ENCODE data around the gene SNED1. TPM values are rescaled to one million over a fixed set of nuclear protein-coding genes. Genes with fewer than 3 reads are reported as not detected.
A peak's percentile ranks its signal among the peaks of the same experiment; 100 is the strongest.

The SNED1 gene
- total and polyA plus RNA-seq, 2 donors (not counting 1 experiment from before 2014, with no cell fraction given), result 27.2 to 39.5 TPM

DNA sequence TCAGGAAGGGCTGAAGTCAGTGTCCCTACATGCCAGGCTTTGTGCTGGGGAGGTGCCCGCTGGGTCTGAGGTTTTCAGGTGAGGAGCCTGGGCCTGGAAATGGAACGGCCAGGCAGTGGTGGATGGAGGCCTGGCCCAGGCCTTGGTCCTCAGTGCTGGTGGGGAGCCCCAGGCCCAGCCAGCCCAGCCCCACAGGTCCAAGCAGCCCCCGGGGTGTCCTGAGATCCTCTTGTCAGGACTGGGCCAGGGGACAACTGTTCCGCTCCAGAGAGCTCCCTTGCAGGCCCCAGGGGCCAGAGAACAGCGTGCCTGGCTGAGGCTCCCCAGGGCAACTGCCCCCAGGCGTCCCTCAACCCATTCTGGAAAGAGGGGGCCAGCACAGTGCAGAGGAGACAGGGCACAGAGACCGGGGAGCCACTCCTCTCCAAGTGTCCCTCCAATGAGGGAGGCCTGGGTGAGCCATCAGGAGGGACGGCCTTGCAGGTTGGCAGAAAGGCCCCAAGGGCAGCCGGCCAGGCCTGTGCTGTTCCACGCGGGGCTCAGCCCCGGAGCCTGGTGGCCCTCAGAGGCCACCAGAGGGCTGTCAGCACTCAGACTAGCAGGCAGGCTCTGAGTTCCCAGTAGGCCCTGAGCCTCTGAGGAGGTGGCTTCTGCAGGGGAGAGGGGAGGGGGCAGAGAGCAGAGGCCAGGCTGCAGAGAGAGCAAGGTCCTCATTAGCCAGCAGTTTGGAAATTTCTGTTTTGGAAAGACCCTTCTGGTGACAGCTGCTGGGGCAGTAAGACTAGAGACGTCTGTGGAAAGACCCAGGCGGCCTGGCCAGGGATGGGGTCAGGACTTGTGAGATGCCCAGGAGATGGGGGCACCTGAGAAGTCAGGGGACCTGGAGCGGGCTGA is 29.4 kb upstream of the SNED1 start:
- no peaks in the 10 kb centered on the region for H4K20me1 ChIP-seq (ENCODE audit: control insufficient read depth, extremely low read depth, insufficient read depth, low read length)
- H3K27ac ChIP-seq (ENCODE audit: insufficient read depth, low read length), result no peak overlapping the region
- H3K36me3 ChIP-seq (ENCODE audit: control insufficient read depth, insufficient read depth, low read length), result no peaks in the 10 kb centered on the region
- TF ChIP-seq, protein P1, sequence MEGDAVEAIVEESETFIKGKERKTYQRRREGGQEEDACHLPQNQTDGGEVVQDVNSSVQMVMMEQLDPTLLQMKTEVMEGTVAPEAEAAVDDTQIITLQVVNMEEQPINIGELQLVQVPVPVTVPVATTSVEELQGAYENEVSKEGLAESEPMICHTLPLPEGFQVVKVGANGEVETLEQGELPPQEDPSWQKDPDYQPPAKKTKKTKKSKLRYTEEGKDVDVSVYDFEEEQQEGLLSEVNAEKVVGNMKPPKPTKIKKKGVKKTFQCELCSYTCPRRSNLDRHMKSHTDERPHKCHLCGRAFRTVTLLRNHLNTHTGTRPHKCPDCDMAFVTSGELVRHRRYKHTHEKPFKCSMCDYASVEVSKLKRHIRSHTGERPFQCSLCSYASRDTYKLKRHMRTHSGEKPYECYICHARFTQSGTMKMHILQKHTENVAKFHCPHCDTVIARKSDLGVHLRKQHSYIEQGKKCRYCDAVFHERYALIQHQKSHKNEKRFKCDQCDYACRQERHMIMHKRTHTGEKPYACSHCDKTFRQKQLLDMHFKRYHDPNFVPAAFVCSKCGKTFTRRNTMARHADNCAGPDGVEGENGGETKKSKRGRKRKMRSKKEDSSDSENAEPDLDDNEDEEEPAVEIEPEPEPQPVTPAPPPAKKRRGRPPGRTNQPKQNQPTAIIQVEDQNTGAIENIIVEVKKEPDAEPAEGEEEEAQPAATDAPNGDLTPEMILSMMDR (conservative IDR thresholded peaks at IDR 0.05 in 1 of 2, IDR thresholded peaks at IDR 0.05 in 1 of 2; ENCODE audit: low read depth in 1 of 2, low read length in 2 of 2), result no peak
- no peak for TF ChIP-seq EZH2 (IDR thresholded peaks at IDR 0.05; ENCODE audit: low read length, missing control alignments)
- H3K4me1 ChIP-seq (ENCODE audit: control insufficient read depth, extremely low read depth, insufficient read depth, low read length), result peaks cover 2% of the 10 kb centered on the region
- H3K9ac ChIP-seq (ENCODE audit: insufficient read depth, low read length), result no peak overlapping the region
- H3K4me2 ChIP-seq (ENCODE audit: extremely low read depth, insufficient read depth, low read length), result no peak overlapping the region
- no peaks in the 10 kb centered on the region for H3K9me3 ChIP-seq (ENCODE audit: control insufficient read depth, insufficient read depth, low read depth, low read length)
- no peak overlapping the region for H3K4me3 ChIP-seq (replicated peaks in 1 of 4; ENCODE audit: control extremely low read depth in 1 of 4, insufficient read depth in 1 of 4, low read depth in 3 of 4, low read length in 4 of 4)
- H3K27me3 ChIP-seq (ENCODE audit: control insufficient read depth, insufficient read depth, low read length), result no peaks in the 10 kb centered on the region
- no peaks in the 10 kb centered on the region for H3K79me2 ChIP-seq (ENCODE audit: control insufficient read depth, insufficient read depth, low read length)
- DNase-seq (ENCODE audit: low read depth in 2 of 2), result no peak
- no peak overlapping the region for H2AFZ ChIP-seq (ENCODE audit: low read length)

DNA sequence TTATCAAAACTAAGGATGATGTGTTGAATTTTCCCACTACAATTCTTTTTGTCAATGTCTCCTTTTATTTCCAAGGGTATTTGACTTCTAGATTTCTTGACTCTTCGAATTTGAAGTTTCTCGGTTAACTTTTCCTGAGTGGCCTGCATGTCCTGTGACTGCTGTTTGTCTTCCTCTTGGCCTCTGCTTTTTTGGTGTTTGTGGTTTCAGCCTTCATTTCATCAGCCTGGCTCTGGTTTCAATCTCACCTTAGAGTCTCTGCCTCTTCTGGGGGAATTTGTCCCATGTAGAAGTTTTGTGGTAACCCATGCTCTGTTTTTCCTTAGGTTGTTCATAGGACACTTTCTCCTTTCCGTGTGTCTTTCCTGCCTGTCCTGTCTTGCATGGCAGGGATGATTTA is 28.3 kb upstream of the SNED1 start:
- Histone ChIP-seq H4K20me1 (ENCODE audit: control insufficient read depth, extremely low read depth, insufficient read depth, low read length) (no peaks in the 10 kb centered on the region), H3K4me3 (replicated peaks in 1 of 4; ENCODE audit: control extremely low read depth in 1 of 4, insufficient read depth in 1 of 4, low read depth in 3 of 4, low read length in 4 of 4) (no peak overlapping the region), H3K79me2 (ENCODE audit: control insufficient read depth, insufficient read depth, low read length) (no peaks in the 10 kb centered on the region), H3K4me1 (ENCODE audit: control insufficient read depth, extremely low read depth, insufficient read depth, low read length) (peaks cover 4% of the 10 kb centered on the region), H3K36me3 (ENCODE audit: control insufficient read depth, insufficient read depth, low read length) (no peaks in the 10 kb centered on the region), H3K27ac (ENCODE audit: insufficient read depth, low read length) (no peak overlapping the region), H3K9ac (ENCODE audit: insufficient read depth, low read length) (no peak overlapping the region), H3K4me2 (ENCODE audit: extremely low read depth, insufficient read depth, low read length) (no peak overlapping the region), H3K27me3 (ENCODE audit: control insufficient read depth, insufficient read depth, low read length) (no peaks in the 10 kb centered on the region), H3K9me3 (ENCODE audit: control insufficient read depth, insufficient read depth, low read depth, low read length) (no peaks in the 10 kb centered on the region), H2AFZ (ENCODE audit: low read length) (no peak overlapping the region)
- DNase-seq (ENCODE audit: low read depth in 2 of 2), result peak in 1 of 2 donors; percentile 54
- TF ChIP-seq, protein P1 (conservative IDR thresholded peaks at IDR 0.05 in 1 of 2, IDR thresholded peaks at IDR 0.05 in 1 of 2; ENCODE audit: low read depth in 1 of 2, low read length in 2 of 2), result no peak

DNA sequence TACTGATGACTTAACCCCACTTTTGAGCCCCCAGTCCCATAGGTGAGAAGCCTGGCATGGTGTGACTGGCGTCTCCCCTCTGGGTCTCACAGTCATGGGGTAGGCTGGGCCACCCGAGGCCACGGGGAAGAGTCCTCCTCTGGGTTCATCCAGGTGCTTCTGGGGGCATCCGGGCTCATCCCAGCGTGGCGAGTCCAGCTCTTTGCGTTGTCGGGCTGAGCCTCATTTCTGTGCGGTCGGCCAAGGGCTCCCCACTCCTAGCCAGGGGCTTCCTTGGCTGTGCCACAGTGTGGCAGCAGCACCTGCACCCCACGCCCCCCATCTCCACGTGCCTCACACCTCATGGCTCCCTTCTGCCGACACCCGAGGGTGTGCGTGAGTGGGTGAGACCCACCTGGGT is 27.6 kb upstream of the SNED1 start:
- no peak for TF ChIP-seq EZH2 (IDR thresholded peaks at IDR 0.05; ENCODE audit: low read length, missing control alignments)
- TF ChIP-seq, protein P1 (conservative IDR thresholded peaks at IDR 0.05 in 1 of 2, IDR thresholded peaks at IDR 0.05 in 1 of 2; ENCODE audit: low read depth in 1 of 2, low read length in 2 of 2), result no peak
- H4K20me1 ChIP-seq (ENCODE audit: control insufficient read depth, extremely low read depth, insufficient read depth, low read length), result no peaks in the 10 kb centered on the region
- no peak overlapping the region for H3K9ac ChIP-seq (ENCODE audit: insufficient read depth, low read length)
- no peaks in the 10 kb centered on the region for H3K9me3 ChIP-seq (ENCODE audit: control insufficient read depth, insufficient read depth, low read depth, low read length)
- no peaks in the 10 kb centered on the region for H3K27me3 ChIP-seq (ENCODE audit: control insufficient read depth, insufficient read depth, low read length)
- no peak overlapping the region for H2AFZ ChIP-seq (ENCODE audit: low read length)
- H3K4me3 ChIP-seq (replicated peaks in 1 of 4; ENCODE audit: control extremely low read depth in 1 of 4, insufficient read depth in 1 of 4, low read depth in 3 of 4, low read length in 4 of 4), result no peak overlapping the region
- H3K36me3 ChIP-seq (ENCODE audit: control insufficient read depth, insufficient read depth, low read length), result no peaks in the 10 kb centered on the region
- no peak overlapping the region for H3K4me2 ChIP-seq (ENCODE audit: extremely low read depth, insufficient read depth, low read length)
- H3K4me1 ChIP-seq (ENCODE audit: control insufficient read depth, extremely low read depth, insufficient read depth, low read length), result peaks cover 4% of the 10 kb centered on the region
- H3K27ac ChIP-seq (ENCODE audit: insufficient read depth, low read length), result no peak overlapping the region
- no peak for DNase-seq (ENCODE audit: low read depth in 2 of 2)
- no peaks in the 10 kb centered on the region for H3K79me2 ChIP-seq (ENCODE audit: control insufficient read depth, insufficient read depth, low read length)
